ENCODE data around the gene MBOAT7. TPM values are rescaled to one million over a fixed set of nuclear protein-coding genes. Genes with fewer than 3 reads are reported as not detected.

The MBOAT7 gene
- total RNA-seq, 2 experiments from 2014 or later, result 53.8 to 55.4 TPM

GRCh38 chr19:54191811-54192453, 2.6 kb upstream of the MBOAT7 start:
- TF ChIP-seq, protein P1, sequence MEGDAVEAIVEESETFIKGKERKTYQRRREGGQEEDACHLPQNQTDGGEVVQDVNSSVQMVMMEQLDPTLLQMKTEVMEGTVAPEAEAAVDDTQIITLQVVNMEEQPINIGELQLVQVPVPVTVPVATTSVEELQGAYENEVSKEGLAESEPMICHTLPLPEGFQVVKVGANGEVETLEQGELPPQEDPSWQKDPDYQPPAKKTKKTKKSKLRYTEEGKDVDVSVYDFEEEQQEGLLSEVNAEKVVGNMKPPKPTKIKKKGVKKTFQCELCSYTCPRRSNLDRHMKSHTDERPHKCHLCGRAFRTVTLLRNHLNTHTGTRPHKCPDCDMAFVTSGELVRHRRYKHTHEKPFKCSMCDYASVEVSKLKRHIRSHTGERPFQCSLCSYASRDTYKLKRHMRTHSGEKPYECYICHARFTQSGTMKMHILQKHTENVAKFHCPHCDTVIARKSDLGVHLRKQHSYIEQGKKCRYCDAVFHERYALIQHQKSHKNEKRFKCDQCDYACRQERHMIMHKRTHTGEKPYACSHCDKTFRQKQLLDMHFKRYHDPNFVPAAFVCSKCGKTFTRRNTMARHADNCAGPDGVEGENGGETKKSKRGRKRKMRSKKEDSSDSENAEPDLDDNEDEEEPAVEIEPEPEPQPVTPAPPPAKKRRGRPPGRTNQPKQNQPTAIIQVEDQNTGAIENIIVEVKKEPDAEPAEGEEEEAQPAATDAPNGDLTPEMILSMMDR (IDR thresholded peaks at IDR 0.05), result no peak
- no peaks in the 10 kb centered on the region for H3K27me3 Mint-ChIP-seq
- H3K27ac Mint-ChIP-seq, result peak overlapping the region; percentile 87
- peaks cover 26% of the 10 kb centered on the region for H3K4me1 Mint-ChIP-seq (ENCODE audit: low read depth)
- H3K36me3 Mint-ChIP-seq (ENCODE audit: low read depth), result peaks cover 21% of the 10 kb centered on the region
- ChIA-PET CTCF (interaction anchor here (1.3 to 1.7 kb wide), 2 partner anchors 18 to 74 kb away, joined by 3 to 4 read pairs; no protein-coding TSS in a partner anchor), POLR2A (interaction anchor here (0.7 to 18.7 kb wide), 4 partner anchors 14 to 263 kb away, joined by 4 to 419 read pairs (median 5); partner anchors contain the start of genes CNOT3, LENG1 and RPS9)
- peak overlapping the region; percentile 75 for H3K4me3 Mint-ChIP-seq
- DNase-seq, result no peak
- no peak for ATAC-seq
- intact Hi-C loops (cut with micrococcal nuclease), result no loop called here
- no peaks in the 10 kb centered on the region for H3K9me3 Mint-ChIP-seq

DNA sequence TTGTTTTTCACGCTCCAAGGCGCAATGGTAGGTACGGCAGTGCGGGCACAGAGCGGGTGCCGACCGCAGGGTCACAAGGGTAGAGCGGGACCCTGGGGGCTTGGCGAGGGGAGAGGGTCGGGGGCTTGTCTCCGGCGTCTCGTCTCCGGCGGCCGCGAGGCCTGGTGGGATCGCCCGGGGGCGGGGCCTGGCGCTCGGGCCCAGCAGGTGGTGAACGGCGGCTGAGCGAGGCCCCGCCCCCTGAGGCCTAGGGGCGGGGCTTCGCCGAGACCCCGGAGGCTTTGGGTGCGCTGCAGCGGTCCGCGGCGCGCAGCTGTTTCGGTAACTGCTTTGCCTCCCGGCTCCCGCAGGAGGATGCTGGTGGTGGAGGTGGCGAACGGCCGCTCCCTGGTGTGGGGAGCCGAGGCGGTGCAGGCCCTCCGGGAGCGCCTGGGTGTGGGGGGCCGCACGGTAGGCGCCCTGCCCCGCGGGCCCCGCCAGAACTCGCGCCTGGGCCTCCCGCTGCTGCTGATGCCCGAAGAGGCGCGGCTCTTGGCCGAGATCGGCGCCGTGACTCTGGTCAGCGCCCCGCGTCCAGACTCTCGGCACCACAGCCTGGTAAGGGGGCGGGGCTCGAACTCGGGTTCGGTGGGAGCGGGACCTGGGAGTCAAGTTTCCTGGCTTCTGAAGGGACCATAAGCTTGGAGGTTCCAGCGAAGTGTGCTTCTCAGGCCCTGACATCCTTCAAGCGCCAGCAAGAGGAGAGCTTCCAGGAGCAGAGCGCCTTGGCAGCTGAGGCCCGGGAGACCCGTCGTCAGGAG, 1.8 kb upstream of the MBOAT7 start, which contains the start of gene TSEN34:
TSS of gene TSEN34 (plus strand) at position 298 of the 800 bp plus-strand sequence. CDS start at position 355, 57 bp downstream.
- ATAC-seq (peak; percentile 26), DNase-seq (peak; percentile 91)
- H3K4me3 Mint-ChIP-seq, result peak within 1 kb of the TSS; percentile 75
- peaks cover 28% of the 10 kb centered on the region for H3K4me1 Mint-ChIP-seq (ENCODE audit: low read depth)
- TF ChIP-seq, protein P1 (IDR thresholded peaks at IDR 0.05), result no peak
- H3K9me3 Mint-ChIP-seq, result no peaks in the 10 kb centered on the region
- intact Hi-C loops (cut with micrococcal nuclease), result no loop called here
- H3K27ac Mint-ChIP-seq, result peak within 1 kb of the TSS; percentile 95
- CTCF ChIA-PET, result interaction anchor here (1.0 to 1.7 kb wide), 3 partner anchors 8 to 75 kb away, joined by 3 to 4 read pairs (median 3); no protein-coding TSS in a partner anchor
- H3K36me3 Mint-ChIP-seq (ENCODE audit: low read depth), result peaks cover 27% of the 10 kb centered on the region
- no peaks in the 10 kb centered on the region for H3K27me3 Mint-ChIP-seq
- POLR2A ChIA-PET, result interaction anchor here (1.3 to 18.7 kb wide), 3 partner anchors 15 to 53 kb away, joined by 4 to 419 read pairs (median 5); partner anchors contain the start of genes CNOT3, LENG1 and RPS9

- peak; percentile 67 for ATAC-seq
- peak; percentile 100 for DNase-seq
- Mint-ChIP-seq H3K27ac (peak overlapping the region; percentile 95), H3K4me1 (ENCODE audit: low read depth) (peaks cover 28% of the 10 kb centered on the region), H3K9me3 (no peaks in the 10 kb centered on the region), H3K27me3 (no peaks in the 10 kb centered on the region), H3K36me3 (ENCODE audit: low read depth) (peaks cover 29% of the 10 kb centered on the region), H3K4me3 (peak overlapping the region; percentile 75)
- POLR2A ChIA-PET, result interaction anchor here (1.9 to 18.7 kb wide), 2 partner anchors 15 to 52 kb away, joined by 5 to 419 read pairs; partner anchors contain the start of genes CNOT3 and RPS9
- TF ChIP-seq, protein P1 (IDR thresholded peaks at IDR 0.05), result no peak
- CTCF ChIA-PET, result interaction anchor here (1.0 to 1.7 kb wide), 2 partner anchors 9 to 17 kb away, joined by 3 to 4 read pairs; no protein-coding TSS in a partner anchor
- intact Hi-C loops (cut with micrococcal nuclease), result loop anchor here (1.0 kb wide), 1 partner anchor 10 kb away; the partner anchor contains the start of gene RPS9
Observed at GRCh38 chr19:54190503-54191010, 1.2 kb upstream of the MBOAT7 start.

GRCh38 chr19:54189735-54190502, 539 bp upstream of the MBOAT7 start:
- H3K36me3 Mint-ChIP-seq (ENCODE audit: low read depth), result peaks cover 29% of the 10 kb centered on the region
- ChIA-PET POLR2A (interaction anchor here (1.3 to 18.7 kb wide), 4 partner anchors 16 to 53 kb away, joined by 3 to 419 read pairs (median 8); partner anchors contain the start of genes LENG1 and RPS9), CTCF (interaction anchor here (0.7 to 4.1 kb wide), 16 partner anchors 9 to 178 kb away, joined by 3 to 22 read pairs (median 4); partner anchors contain the start of gene LENG1)
- H3K27ac Mint-ChIP-seq, result peak overlapping the region; percentile 95
- intact Hi-C loops (cut with micrococcal nuclease), result loop anchor here (1.0 kb wide), 1 partner anchor 10 kb away; the partner anchor contains the start of gene RPS9
- DNase-seq (peak; percentile 100), ATAC-seq (peak; percentile 66)
- TF ChIP-seq, protein P1 (IDR thresholded peaks at IDR 0.05), result no peak
- no peaks in the 10 kb centered on the region for H3K27me3 Mint-ChIP-seq
- H3K9me3 Mint-ChIP-seq, result no peaks in the 10 kb centered on the region
- H3K4me3 Mint-ChIP-seq, result peak overlapping the region; percentile 75
- H3K4me1 Mint-ChIP-seq (ENCODE audit: low read depth), result peaks cover 28% of the 10 kb centered on the region

Data from activated CD8-positive, alpha-beta T cell treated with anti-CD3 and anti-CD28 coated beads for 36 hours (primary cell).